ENCODE data around the gene ZNHIT6. TPM values are rescaled to one million over a fixed set of nuclear protein-coding genes. Genes with fewer than 3 reads are reported as not detected.
A peak's percentile ranks its signal among the peaks of the same experiment; 100 is the strongest.

ZNHIT6 gene
- total RNA-seq, 3 donors from 2014 or later, result 13.8 to 18.1 (median 15.4) TPM

DNA sequence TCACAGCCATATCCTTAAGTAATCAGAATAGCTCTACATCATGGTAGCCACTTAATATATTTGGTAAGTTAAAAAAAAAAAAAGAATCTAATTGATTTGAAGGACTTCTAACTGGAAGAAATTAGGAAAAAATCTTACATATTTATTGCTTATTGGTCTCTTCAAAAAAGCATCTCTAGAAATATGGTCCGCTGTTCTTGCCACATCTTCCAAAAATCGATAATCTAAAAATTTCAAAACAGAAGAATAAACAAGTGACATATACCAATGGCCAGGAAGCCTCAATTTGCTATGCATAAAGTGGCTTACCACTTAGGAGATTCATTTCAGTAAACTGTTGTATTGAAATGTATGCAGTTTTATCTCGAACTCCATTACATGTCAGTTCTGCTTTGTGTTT is 2.3 kb downstream of the ZNHIT6 start:
- Histone ChIP-seq H3K27me3 (no peaks in the 10 kb centered on the region), H3K9me3 (no peaks in the 10 kb centered on the region), H3K27ac (no peak overlapping the region), H3K4me1 (peaks cover 0 to 10% of the 10 kb centered on the region in 2 donors), H3K36me3 (no peaks in the 10 kb centered on the region), H3K4me3 (no peak overlapping the region)
- no peak for TF ChIP-seq POLR2AphosphoS5 (IDR thresholded peaks at IDR 0.05)
- intact Hi-C loops (cut with DNase I; ENCODE audit: low total_unique reads), result loop anchor here (1.0 kb wide), 1 partner anchor 16 kb away; no protein-coding TSS in a partner anchor
- DNase-seq (ENCODE audit: low spot score in 2 of 2), result no peak

GRCh38 chr1:85700422-85700821 is 7.8 kb downstream of the ZNHIT6 start:
- intact Hi-C loops (cut with DNase I; ENCODE audit: low total_unique reads), result no loop called here
- no peak for DNase-seq (ENCODE audit: low spot score in 2 of 2)
- no peak overlapping the region for H3K27ac ChIP-seq
- no peaks in the 10 kb centered on the region for H3K36me3 ChIP-seq
- H3K9me3 ChIP-seq, result no peaks in the 10 kb centered on the region
- no peaks in the 10 kb centered on the region for H3K27me3 ChIP-seq
- H3K4me3 ChIP-seq, result no peak overlapping the region
- H3K4me1 ChIP-seq, result no peaks in the 10 kb centered on the region
- TF ChIP-seq, protein P1, sequence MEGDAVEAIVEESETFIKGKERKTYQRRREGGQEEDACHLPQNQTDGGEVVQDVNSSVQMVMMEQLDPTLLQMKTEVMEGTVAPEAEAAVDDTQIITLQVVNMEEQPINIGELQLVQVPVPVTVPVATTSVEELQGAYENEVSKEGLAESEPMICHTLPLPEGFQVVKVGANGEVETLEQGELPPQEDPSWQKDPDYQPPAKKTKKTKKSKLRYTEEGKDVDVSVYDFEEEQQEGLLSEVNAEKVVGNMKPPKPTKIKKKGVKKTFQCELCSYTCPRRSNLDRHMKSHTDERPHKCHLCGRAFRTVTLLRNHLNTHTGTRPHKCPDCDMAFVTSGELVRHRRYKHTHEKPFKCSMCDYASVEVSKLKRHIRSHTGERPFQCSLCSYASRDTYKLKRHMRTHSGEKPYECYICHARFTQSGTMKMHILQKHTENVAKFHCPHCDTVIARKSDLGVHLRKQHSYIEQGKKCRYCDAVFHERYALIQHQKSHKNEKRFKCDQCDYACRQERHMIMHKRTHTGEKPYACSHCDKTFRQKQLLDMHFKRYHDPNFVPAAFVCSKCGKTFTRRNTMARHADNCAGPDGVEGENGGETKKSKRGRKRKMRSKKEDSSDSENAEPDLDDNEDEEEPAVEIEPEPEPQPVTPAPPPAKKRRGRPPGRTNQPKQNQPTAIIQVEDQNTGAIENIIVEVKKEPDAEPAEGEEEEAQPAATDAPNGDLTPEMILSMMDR (IDR thresholded peaks at IDR 0.05), result no peak
- TF ChIP-seq POLR2AphosphoS5 (IDR thresholded peaks at IDR 0.05) (no peak), POLR2A (IDR thresholded peaks at IDR 0.05) (no peak)

- TF ChIP-seq POLR2A (IDR thresholded peaks at IDR 0.05) (no peak), POLR2AphosphoS5 (IDR thresholded peaks at IDR 0.05) (no peak)
- TF ChIP-seq, protein P1 (IDR thresholded peaks at IDR 0.05), result no peak
- intact Hi-C loops (cut with DNase I; ENCODE audit: low total_unique reads), result no loop called here
- no peak overlapping the region for H3K27ac ChIP-seq
Measured at GRCh38 chr1:85697895-85698294, 10.3 kb downstream of the ZNHIT6 start.

DNA sequence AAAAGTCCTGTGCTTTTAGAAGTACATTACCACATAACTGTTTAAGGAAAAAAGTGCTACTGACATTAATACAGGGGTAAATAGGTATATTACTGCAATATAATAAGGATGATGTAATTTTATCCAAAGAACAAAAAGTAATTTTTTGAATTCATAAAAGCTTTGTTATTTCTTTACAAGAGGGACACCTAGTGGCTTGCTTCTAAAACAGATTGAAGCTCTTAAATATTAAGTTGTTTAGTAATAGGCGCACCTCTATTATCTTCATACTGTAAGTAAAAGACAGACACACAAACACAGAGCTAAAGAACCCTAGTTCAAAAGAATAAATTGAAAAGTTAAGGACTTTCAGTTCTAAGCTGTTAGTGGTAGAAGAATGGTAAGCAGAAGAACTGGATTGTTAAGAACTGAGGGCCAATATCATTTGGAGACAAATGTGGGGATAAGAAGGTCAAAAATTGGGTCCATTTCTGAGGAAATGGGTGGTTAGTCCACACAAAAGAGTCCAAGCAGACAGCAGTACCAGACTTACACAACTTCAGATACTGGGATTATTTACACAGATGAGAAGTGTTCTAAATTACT is 15.4 kb downstream of the ZNHIT6 start:
- intact Hi-C loops (cut with DNase I; ENCODE audit: low total_unique reads), result loop anchor here (5.0 kb wide), 1 partner anchor 386 kb away; no protein-coding TSS in a partner anchor
- H3K4me3 ChIP-seq, result no peak overlapping the region
- no peak overlapping the region for H3K27ac ChIP-seq
- no peaks in the 10 kb centered on the region for H3K4me1 ChIP-seq
- TF ChIP-seq POLR2AphosphoS5 (IDR thresholded peaks at IDR 0.05), result no peak
- TF ChIP-seq, protein P1 (IDR thresholded peaks at IDR 0.05), result peak; percentile 17 to 52 (median 52)
- H3K27me3 ChIP-seq, result no peaks in the 10 kb centered on the region
- H3K36me3 ChIP-seq, result no peaks in the 10 kb centered on the region
- DNase-seq (ENCODE audit: low spot score in 2 of 2), result no peak
- H3K9me3 ChIP-seq, result no peaks in the 10 kb centered on the region

More at GRCh38 chr1:85697895-85698294, 10.3 kb downstream of the ZNHIT6 start:
- Histone ChIP-seq H3K4me3 (no peak overlapping the region), H3K27me3 (no peaks in the 10 kb centered on the region), H3K36me3 (no peaks in the 10 kb centered on the region), H3K4me1 (no peaks in the 10 kb centered on the region), H3K9me3 (no peaks in the 10 kb centered on the region)
- DNase-seq (ENCODE audit: low spot score in 2 of 2), result no peak

DNA sequence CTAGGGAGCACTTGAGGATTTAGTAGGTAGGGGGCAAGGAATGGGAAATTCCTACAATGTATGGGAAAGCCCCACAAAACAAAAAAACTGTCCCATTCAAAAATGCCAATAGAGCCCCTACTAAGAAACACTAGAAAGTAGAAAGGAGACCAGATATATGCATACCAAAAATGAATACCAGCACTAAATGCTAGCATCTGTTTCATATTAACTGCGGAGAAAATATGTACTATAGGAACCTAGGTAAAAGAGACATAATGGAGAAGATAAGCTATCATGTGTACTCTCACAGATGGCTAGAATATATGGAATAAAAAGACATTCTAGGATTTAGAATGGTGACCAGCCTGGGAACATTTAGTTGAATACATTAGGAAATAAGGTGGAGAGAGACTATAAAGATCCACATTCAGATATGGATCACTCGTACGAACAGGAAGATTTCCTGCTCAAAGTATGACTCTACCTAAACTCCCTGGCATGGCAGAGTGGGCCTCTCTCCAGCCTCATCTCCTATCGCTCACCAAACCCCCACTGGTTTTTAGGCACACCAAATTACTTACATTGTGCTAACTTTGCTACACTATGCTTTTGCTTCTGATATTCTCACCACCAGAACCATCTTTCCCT is 18.3 kb downstream of the ZNHIT6 start:
- no peak for DNase-seq (ENCODE audit: low spot score in 2 of 2)
- intact Hi-C loops (cut with DNase I; ENCODE audit: low total_unique reads), result loop anchor here (5.0 kb wide), 1 partner anchor 383 kb away; no protein-coding TSS in a partner anchor

More for the DNA sequence above, 18.3 kb downstream of the ZNHIT6 start:
- Histone ChIP-seq H3K27me3 (no peaks in the 10 kb centered on the region), H3K36me3 (no peaks in the 10 kb centered on the region), H3K9me3 (no peaks in the 10 kb centered on the region), H3K27ac (no peak overlapping the region), H3K4me3 (no peak overlapping the region), H3K4me1 (no peaks in the 10 kb centered on the region)
- TF ChIP-seq POLR2AphosphoS5 (IDR thresholded peaks at IDR 0.05) (no peak), POLR2A (IDR thresholded peaks at IDR 0.05) (no peak)
- TF ChIP-seq, protein P1 (IDR thresholded peaks at IDR 0.05), result no peak

Data from breast epithelium (tissue), 4 donors.